Mucosa of gallbladder (tissue), 1 donor: Measurements from ENCODE around the gene SPEN. TPM values are rescaled to one million over a fixed set of nuclear protein-coding genes. Genes with fewer than 3 reads are reported as not detected.
"Not testable (repeated sequence)": the region's sequence is repeated elsewhere in the genome, so short reads cannot be mapped to it uniquely, and the experiment has no call there.

Experiments used
- DNase-seq: peaks from one replicate; pipeline ENCODE4 v3.0.0-alpha.2; 2020; ENCODE audit warnings: low spot score
- total RNA-seq: library from RNA; stranded (reverse); gene quantifications from one replicate; pipeline ENCODE4 v1.2.1, GENCODE V29; 2021
- donor health status: DM: no; HTN: no; CAD: no.

SPEN gene
- total RNA-seq, 1 donor from 2014 or later, result 44.5 TPM

- DNase-seq, result not testable (repeated sequence)
These were observed 45.5 kb downstream of the SPEN start for GRCh38 chr1:15892857-15893599.

- DNase-seq, result no peak
These were observed 47.7 kb downstream of the SPEN start for GRCh38 chr1:15895233-15895632.

GRCh38 chr1:15896841-15897610 lies 49.5 kb downstream of the SPEN start:
- DNase-seq, result not testable (repeated sequence)

- no peak for DNase-seq
These were observed 51.8 kb downstream of the SPEN start for GRCh38 chr1:15899266-15899665.

- DNase-seq, result no peak
These were observed 53.3 kb downstream of the SPEN start for GRCh38 chr1:15900662-15901279.

- DNase-seq, result no peak
These were observed 55.4 kb downstream of the SPEN start for GRCh38 chr1:15902882-15903281.

GRCh38 chr1:15908597-15908996 lies 61.1 kb downstream of the SPEN start:
- no peak for DNase-seq

- DNase-seq, result no peak
These were observed 63.6 kb downstream of the SPEN start for GRCh38 chr1:15911141-15911540.

GRCh38 chr1:15911927-15912326 lies 64.4 kb downstream of the SPEN start:
- no peak for DNase-seq

- DNase-seq, result not testable (repeated sequence)
These were observed 66.1 kb downstream of the SPEN start for GRCh38 chr1:15913607-15914006.

GRCh38 chr1:15915991-15916390 lies 68.5 kb downstream of the SPEN start:
- no peak for DNase-seq

GRCh38 chr1:15916417-15916816 lies 68.9 kb downstream of the SPEN start:
- DNase-seq, result no peak

GRCh38 chr1:15916916-15917315 lies 69.4 kb downstream of the SPEN start:
- DNase-seq, result no peak

- peak; percentile 9 for DNase-seq
These were observed 71.6 kb downstream of the SPEN start for GRCh38 chr1:15918962-15919715.

GRCh38 chr1:15923241-15923640 lies 75.7 kb downstream of the SPEN start:
- no peak for DNase-seq

GRCh38 chr1:15926448-15926847 lies 78.9 kb downstream of the SPEN start:
- not testable (repeated sequence) for DNase-seq

GRCh38 chr1:15928971-15929965 lies 81.8 kb downstream of the SPEN start:
- DNase-seq, result no peak

- no peak for DNase-seq
These were observed 83.9 kb downstream of the SPEN start for GRCh38 chr1:15931401-15931800.

GRCh38 chr1:15931884-15932283 lies 84.4 kb downstream of the SPEN start:
- no peak for DNase-seq

GRCh38 chr1:15932612-15933011 lies 85.1 kb downstream of the SPEN start:
- DNase-seq, result no peak

- no peak for DNase-seq
These were observed 86.2 kb downstream of the SPEN start for GRCh38 chr1:15933684-15934083.
